ENCODE measurements around the gene EHMT1. TPM values are rescaled to one million over a fixed set of nuclear protein-coding genes. Genes with fewer than 3 reads are reported as not detected.
A peak's percentile ranks its signal among the peaks of the same experiment; 100 is the strongest.

EHMT1 gene
- total and polyA plus RNA-seq, 4 donors: 14.7 to 85.8 (median 51.0) TPM

DNA sequence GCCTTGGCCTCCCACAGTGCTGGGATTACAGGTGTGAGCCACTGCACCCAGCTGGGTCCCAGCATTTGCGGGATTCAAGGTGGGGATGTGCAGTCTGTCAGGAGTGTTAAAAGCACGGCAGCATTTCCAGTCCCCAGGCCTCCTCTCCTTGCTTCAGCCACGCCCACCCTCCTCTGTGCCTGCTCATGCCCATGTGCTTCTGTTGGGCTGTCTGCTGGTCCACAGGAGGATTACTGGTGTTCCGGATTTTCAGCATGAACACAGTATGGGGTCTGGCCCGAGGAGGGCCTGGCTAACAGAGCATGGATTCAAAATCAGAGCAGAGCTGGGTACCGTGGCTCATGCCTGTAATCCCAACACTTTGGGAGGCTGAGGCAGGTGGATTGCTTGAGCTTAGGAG is 7.9 kb upstream of the EHMT1 start:
- DNase-seq: no peak
- Histone ChIP-seq H3K27me3 (ENCODE audit: control insufficient read depth in 1 of 2, insufficient read depth in 2 of 2, low read length in 1 of 2) (no peaks in the 10 kb centered on the region), H3K36me3 (ENCODE audit: control insufficient read depth in 1 of 2, insufficient read depth in 2 of 2, low read length in 1 of 2) (no peaks in the 10 kb centered on the region), H3K4me3 (ENCODE audit: low read length in 2 of 2) (no peak overlapping the region), H3K27ac (ENCODE audit: low read depth in 1 of 2, low read length in 2 of 2) (no peak overlapping the region), H3K4me1 (ENCODE audit: control insufficient read depth in 1 of 2, insufficient read depth in 2 of 2, low read length in 2 of 2) (no peaks in the 10 kb centered on the region), H3K9me3 (ENCODE audit: control insufficient read depth, low read length) (no peaks in the 10 kb centered on the region)
- intact Hi-C loops (cut with DNase I): no loop called here
- 82 to 85% methylated on average over 6 of the region's 6 CpGs for WGBS, 2 donors
- ATAC-seq (ENCODE audit: low FRiP score): no peak

- Histone ChIP-seq H3K27ac (ENCODE audit: low read depth in 1 of 2, low read length in 2 of 2) (no peak overlapping the region), H3K27me3 (ENCODE audit: control insufficient read depth in 1 of 2, insufficient read depth in 2 of 2, low read length in 1 of 2) (no peaks in the 10 kb centered on the region), H3K4me3 (ENCODE audit: low read length in 2 of 2) (no peak overlapping the region), H3K36me3 (ENCODE audit: control insufficient read depth in 1 of 2, insufficient read depth in 2 of 2, low read length in 1 of 2) (no peaks in the 10 kb centered on the region), H3K4me1 (ENCODE audit: control insufficient read depth in 1 of 2, insufficient read depth in 2 of 2, low read length in 2 of 2) (no peaks in the 10 kb centered on the region), H3K9me3 (ENCODE audit: control insufficient read depth, low read length) (no peaks in the 10 kb centered on the region)
- DNase-seq: peak in 1 of 2 donors; percentile 64
- ATAC-seq (ENCODE audit: low FRiP score): peak; percentile 6
- 45 to 46% methylated on average over 21 of the region's 21 CpGs for WGBS, 2 donors
- intact Hi-C loops (cut with DNase I): no loop called here
Observed at GRCh38 chr9:137611623-137612609, 6.9 kb upstream of the EHMT1 start.

- intact Hi-C loops (cut with DNase I): no loop called here
- Histone ChIP-seq H3K36me3 (ENCODE audit: control insufficient read depth in 1 of 2, insufficient read depth in 2 of 2, low read length in 1 of 2) (no peaks in the 10 kb centered on the region), H3K4me1 (ENCODE audit: control insufficient read depth in 1 of 2, insufficient read depth in 2 of 2, low read length in 2 of 2) (no peaks in the 10 kb centered on the region), H3K27me3 (ENCODE audit: control insufficient read depth in 1 of 2, insufficient read depth in 2 of 2, low read length in 1 of 2) (no peaks in the 10 kb centered on the region), H3K9me3 (ENCODE audit: control insufficient read depth, low read length) (no peaks in the 10 kb centered on the region), H3K4me3 (ENCODE audit: low read length in 2 of 2) (no peak overlapping the region), H3K27ac (ENCODE audit: low read depth in 1 of 2, low read length in 2 of 2) (no peak overlapping the region)
- 55 to 63% methylated on average over 8 of the region's 8 CpGs for WGBS, 2 donors
- ATAC-seq (ENCODE audit: low FRiP score) (no peak), DNase-seq (no peak)
Observed at GRCh38 chr9:137612741-137613142, 6.1 kb upstream of the EHMT1 start.

- DNase-seq (no peak), ATAC-seq (ENCODE audit: low FRiP score) (no peak)
- WGBS, 2 donors: 86 to 91% methylated on average over 5 of the region's 5 CpGs
- intact Hi-C loops (cut with DNase I): no loop called here
- Histone ChIP-seq H3K4me3 (ENCODE audit: low read length in 2 of 2) (no peak overlapping the region), H3K4me1 (ENCODE audit: control insufficient read depth in 1 of 2, insufficient read depth in 2 of 2, low read length in 2 of 2) (no peaks in the 10 kb centered on the region), H3K9me3 (ENCODE audit: control insufficient read depth, low read length) (no peaks in the 10 kb centered on the region), H3K27me3 (ENCODE audit: control insufficient read depth in 1 of 2, insufficient read depth in 2 of 2, low read length in 1 of 2) (no peaks in the 10 kb centered on the region), H3K27ac (ENCODE audit: low read depth in 1 of 2, low read length in 2 of 2) (no peak overlapping the region), H3K36me3 (ENCODE audit: control insufficient read depth in 1 of 2, insufficient read depth in 2 of 2, low read length in 1 of 2) (no peaks in the 10 kb centered on the region)
Observed at GRCh38 chr9:137613259-137613658, 5.5 kb upstream of the EHMT1 start.

GRCh38 chr9:137613738-137614523 is 4.9 kb upstream of the EHMT1 start:
- intact Hi-C loops (cut with DNase I): no loop called here
- no peaks in the 10 kb centered on the region for H3K27me3 ChIP-seq (ENCODE audit: control insufficient read depth in 1 of 2, insufficient read depth in 2 of 2, low read length in 1 of 2)
- no peaks in the 10 kb centered on the region for H3K4me1 ChIP-seq (ENCODE audit: control insufficient read depth in 1 of 2, insufficient read depth in 2 of 2, low read length in 2 of 2)
- no peaks in the 10 kb centered on the region for H3K9me3 ChIP-seq (ENCODE audit: control insufficient read depth, low read length)
- ATAC-seq (ENCODE audit: low FRiP score) (no peak), DNase-seq (no peak)
- H3K36me3 ChIP-seq (ENCODE audit: control insufficient read depth in 1 of 2, insufficient read depth in 2 of 2, low read length in 1 of 2): no peaks in the 10 kb centered on the region
- H3K27ac ChIP-seq (ENCODE audit: low read depth in 1 of 2, low read length in 2 of 2): no peak overlapping the region
- no peak overlapping the region for H3K4me3 ChIP-seq (ENCODE audit: low read length in 2 of 2)
- 93 to 94% methylated on average over 27 of the region's 27 CpGs for WGBS, 2 donors

- Histone ChIP-seq H3K4me3 (ENCODE audit: low read length in 2 of 2) (no peak overlapping the region), H3K27me3 (ENCODE audit: control insufficient read depth in 1 of 2, insufficient read depth in 2 of 2, low read length in 1 of 2) (no peaks in the 10 kb centered on the region), H3K4me1 (ENCODE audit: control insufficient read depth in 1 of 2, insufficient read depth in 2 of 2, low read length in 2 of 2) (no peaks in the 10 kb centered on the region), H3K9me3 (ENCODE audit: control insufficient read depth, low read length) (no peaks in the 10 kb centered on the region), H3K36me3 (ENCODE audit: control insufficient read depth in 1 of 2, insufficient read depth in 2 of 2, low read length in 1 of 2) (no peaks in the 10 kb centered on the region), H3K27ac (ENCODE audit: low read depth in 1 of 2, low read length in 2 of 2) (no peak overlapping the region)
- DNase-seq (no peak), ATAC-seq (ENCODE audit: low FRiP score) (no peak)
- WGBS, 2 donors: 91 to 94% methylated on average over 25 of the region's 25 CpGs
- intact Hi-C loops (cut with DNase I): no loop called here
Observed at GRCh38 chr9:137614631-137615386, 4.0 kb upstream of the EHMT1 start.

GRCh38 chr9:137615387-137615871 is 3.4 kb upstream of the EHMT1 start:
- H3K4me1 ChIP-seq (ENCODE audit: control insufficient read depth in 1 of 2, insufficient read depth in 2 of 2, low read length in 2 of 2): no peaks in the 10 kb centered on the region
- ATAC-seq (ENCODE audit: low FRiP score): no peak
- no peak for DNase-seq
- no peak overlapping the region for H3K4me3 ChIP-seq (ENCODE audit: low read length in 2 of 2)
- H3K36me3 ChIP-seq (ENCODE audit: control insufficient read depth in 1 of 2, insufficient read depth in 2 of 2, low read length in 1 of 2): no peaks in the 10 kb centered on the region
- no peak overlapping the region for H3K27ac ChIP-seq (ENCODE audit: low read depth in 1 of 2, low read length in 2 of 2)
- intact Hi-C loops (cut with DNase I): no loop called here
- 89% methylated on average over 19 of the region's 19 CpGs for WGBS, 2 donors
- H3K9me3 ChIP-seq (ENCODE audit: control insufficient read depth, low read length): no peaks in the 10 kb centered on the region
- H3K27me3 ChIP-seq (ENCODE audit: control insufficient read depth in 1 of 2, insufficient read depth in 2 of 2, low read length in 1 of 2): no peaks in the 10 kb centered on the region

DNA sequence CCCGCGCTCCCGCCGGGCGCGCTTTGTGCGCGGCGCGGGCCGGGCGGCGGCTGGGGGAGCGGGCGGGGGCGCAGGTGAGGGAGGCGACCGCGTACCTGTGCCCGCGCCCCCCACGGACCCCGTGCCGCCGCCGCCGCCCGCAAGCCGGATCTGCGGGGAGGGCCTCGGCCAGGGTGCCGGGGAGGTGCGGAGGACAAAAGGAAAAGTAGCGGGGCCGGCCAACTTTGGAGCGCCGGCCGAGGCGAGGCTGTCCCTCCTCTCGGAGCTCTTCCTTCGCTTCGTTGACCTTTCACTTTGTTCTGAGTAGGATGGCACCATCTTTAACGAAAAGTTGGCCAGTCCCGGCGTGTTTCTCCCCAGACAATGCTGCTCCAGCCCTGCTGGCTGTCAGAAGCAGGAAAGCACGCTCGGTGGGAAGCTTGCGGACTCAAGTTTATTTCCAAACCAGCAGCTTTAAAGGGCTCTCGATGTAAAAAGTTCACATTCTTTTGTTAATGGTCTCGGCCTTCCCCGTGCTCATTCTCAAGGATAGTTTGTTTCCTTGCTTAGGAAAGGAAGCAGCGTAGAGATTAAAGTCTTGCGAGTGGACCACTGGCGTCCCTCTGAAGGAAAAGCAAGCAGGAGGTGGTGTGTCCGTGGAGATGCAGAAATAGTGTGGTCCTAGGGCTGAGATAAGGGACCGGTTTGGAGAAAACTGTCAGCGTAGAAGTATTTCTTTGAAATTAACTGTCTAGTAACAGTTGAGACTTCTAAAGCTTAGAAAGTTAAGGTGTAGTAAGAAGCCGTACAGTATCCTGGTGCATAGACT is 639 bp downstream of the EHMT1 start:
- Histone ChIP-seq H3K9me3 (ENCODE audit: control insufficient read depth, low read length) (no peaks in the 10 kb centered on the region), H3K36me3 (ENCODE audit: control insufficient read depth in 1 of 2, insufficient read depth in 2 of 2, low read length in 1 of 2) (no peaks in the 10 kb centered on the region), H3K4me1 (ENCODE audit: control insufficient read depth in 1 of 2, insufficient read depth in 2 of 2, low read length in 2 of 2) (no peaks in the 10 kb centered on the region), H3K4me3 (ENCODE audit: low read length in 2 of 2) (peak overlapping the region; percentile 90 to 92), H3K27me3 (ENCODE audit: control insufficient read depth in 1 of 2, insufficient read depth in 2 of 2, low read length in 1 of 2) (no peaks in the 10 kb centered on the region), H3K27ac (ENCODE audit: low read depth in 1 of 2, low read length in 2 of 2) (peak overlapping the region; percentile 14 to 72)
- intact Hi-C loops (cut with DNase I): no loop called here
- DNase-seq: peak; percentile 66 to 80
- 1% methylated on average over 27 to 58 of the region's 58 CpGs for WGBS, 2 donors
- ATAC-seq (ENCODE audit: low FRiP score): peak; percentile 24
